ENCODE results near the gene BACE2.

DNA sequence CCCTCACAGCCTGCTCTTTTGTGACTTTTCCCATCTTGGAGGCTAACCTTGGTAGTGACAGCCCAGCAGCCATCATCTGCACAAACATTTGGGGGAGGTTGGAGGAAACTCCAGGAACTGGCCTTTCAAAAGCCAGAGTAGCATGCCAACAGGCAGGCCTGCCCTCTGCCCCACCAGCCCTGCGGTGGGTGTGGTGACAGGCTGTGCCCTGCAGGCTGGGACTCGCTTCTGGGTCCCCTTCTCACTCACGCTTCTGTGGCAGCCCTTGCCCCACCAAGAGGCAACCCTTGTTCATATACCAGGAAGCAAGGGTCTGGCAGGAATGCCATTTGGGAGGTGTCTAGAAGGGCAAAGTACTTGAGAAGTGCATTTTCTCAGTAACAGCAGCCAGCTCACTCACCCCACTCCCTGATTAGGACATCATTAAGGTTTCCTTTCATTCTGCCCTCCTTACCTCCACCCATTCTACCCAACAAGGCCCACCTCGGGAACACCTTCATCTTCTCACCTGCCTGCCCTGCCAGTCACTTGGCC is 127.8 kb downstream of the BACE2 start:
- TF ChIP-seq, protein P1, sequence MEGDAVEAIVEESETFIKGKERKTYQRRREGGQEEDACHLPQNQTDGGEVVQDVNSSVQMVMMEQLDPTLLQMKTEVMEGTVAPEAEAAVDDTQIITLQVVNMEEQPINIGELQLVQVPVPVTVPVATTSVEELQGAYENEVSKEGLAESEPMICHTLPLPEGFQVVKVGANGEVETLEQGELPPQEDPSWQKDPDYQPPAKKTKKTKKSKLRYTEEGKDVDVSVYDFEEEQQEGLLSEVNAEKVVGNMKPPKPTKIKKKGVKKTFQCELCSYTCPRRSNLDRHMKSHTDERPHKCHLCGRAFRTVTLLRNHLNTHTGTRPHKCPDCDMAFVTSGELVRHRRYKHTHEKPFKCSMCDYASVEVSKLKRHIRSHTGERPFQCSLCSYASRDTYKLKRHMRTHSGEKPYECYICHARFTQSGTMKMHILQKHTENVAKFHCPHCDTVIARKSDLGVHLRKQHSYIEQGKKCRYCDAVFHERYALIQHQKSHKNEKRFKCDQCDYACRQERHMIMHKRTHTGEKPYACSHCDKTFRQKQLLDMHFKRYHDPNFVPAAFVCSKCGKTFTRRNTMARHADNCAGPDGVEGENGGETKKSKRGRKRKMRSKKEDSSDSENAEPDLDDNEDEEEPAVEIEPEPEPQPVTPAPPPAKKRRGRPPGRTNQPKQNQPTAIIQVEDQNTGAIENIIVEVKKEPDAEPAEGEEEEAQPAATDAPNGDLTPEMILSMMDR (conservative IDR thresholded peaks at IDR 0.05; ENCODE audit: low read length), result no peak
- TF ChIP-seq EZH2phosphoT487 (IDR thresholded peaks at IDR 0.05; ENCODE audit: borderline replicate concordance, low read depth, low read length), result no peak

Measured in OCI-LY7 (cell line).